ENCODE data around the gene BMP10.

BMP10 gene

GRCh38 chr2:68824831-68825230 is 46.4 kb downstream of the BMP10 start:
- DNase-seq (ENCODE audit: insufficient read length, low spot score): no peak
- no peak for FAIRE-seq

DNA sequence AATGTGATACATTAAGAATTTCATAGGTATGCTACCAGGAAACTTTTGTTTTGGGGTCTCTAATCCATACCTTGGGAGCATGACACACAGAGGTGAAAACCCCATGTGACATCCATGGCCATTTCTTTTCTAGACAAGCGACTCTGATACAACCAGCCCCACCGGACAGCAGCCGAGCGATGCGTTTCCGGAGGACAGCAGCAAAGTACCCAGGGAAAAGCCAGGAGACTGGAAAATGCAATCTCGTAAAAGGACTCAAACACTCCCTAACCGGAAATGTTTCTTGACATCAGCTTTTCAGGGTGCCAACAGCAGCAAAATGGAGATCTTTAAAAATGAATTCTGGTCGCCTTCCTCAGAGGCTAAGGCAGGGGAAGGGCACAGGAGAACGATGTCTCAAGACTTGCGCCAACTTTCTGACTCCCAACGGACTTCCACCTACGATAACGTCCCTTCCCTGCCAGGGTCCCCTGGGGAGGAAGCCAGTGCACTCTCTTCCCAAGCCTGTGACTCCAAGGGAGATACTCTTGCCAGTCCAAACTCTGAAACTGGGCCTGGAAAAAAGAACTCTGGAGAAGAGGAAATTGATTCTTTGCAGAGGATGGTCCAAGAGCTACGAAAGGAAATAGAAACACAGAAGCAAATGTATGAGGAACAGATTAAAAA is 48.9 kb downstream of the BMP10 start:
- no peak for DNase-seq (ENCODE audit: insufficient read length, low spot score)
- no peak for FAIRE-seq

DNA sequence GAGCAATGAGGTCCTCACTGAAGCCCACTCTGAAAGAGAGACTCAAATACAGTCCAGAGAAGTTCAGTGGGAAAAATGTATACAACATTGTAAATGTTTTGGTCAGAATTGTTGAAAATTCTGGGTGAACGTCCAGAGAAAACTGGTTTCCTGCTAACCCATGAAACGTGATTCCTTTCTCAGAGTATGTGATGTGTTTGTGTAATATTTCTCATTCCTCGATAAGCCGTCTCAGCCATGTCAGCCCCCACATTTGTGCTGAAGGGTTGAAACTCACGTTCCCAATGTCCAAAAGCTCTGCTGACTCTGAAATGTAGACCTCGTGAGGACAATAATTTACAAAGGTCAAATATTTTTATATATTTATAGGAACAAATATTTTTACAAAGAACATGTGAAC is 51.6 kb downstream of the BMP10 start:
- FAIRE-seq (no peak), DNase-seq (ENCODE audit: insufficient read length, low spot score) (no peak)

- DNase-seq (ENCODE audit: insufficient read length, low spot score): no peak
These were observed 53.9 kb downstream of the BMP10 start for GRCh38 chr2:68817306-68817705.

More at GRCh38 chr2:68817306-68817705, 53.9 kb downstream of the BMP10 start:
- no peak for FAIRE-seq

Measured in GM19239 (cell line).